H54 (cell line): ENCODE data around the gene CES2.
A peak's percentile ranks its signal among the peaks of the same experiment; 100 is the strongest.

Source experiments
- DNase-seq: peaks from one replicate; pipeline ENCODE4 v3.0.0; 2011; ENCODE audit warnings: low spot score, mixed read lengths; ENCODE audit not compliant: insufficient read length
- FAIRE-seq: peaks from 3 replicates; lab custom pipeline; 2011; peaks lifted over from hg19 to GRCh38; lab: Jason Lieb, UNC
- POLR2A ChIP-seq: IDR thresholded peaks from 2 replicates; pipeline ENCODE4 v1.6.1; 2011; ENCODE audit warnings: low read depth, mild to moderate bottlenecking, low read length

The CES2 gene

GRCh38 chr16:66906916-66907836 lies 28.1 kb upstream of the CES2 start:
- TF ChIP-seq POLR2A: no peak
- DNase-seq (no peak), FAIRE-seq (no peak)

GRCh38 chr16:66908116-66908515 lies 27.2 kb upstream of the CES2 start:
- DNase-seq (no peak), FAIRE-seq (no peak)
- no peak for TF ChIP-seq POLR2A

DNA sequence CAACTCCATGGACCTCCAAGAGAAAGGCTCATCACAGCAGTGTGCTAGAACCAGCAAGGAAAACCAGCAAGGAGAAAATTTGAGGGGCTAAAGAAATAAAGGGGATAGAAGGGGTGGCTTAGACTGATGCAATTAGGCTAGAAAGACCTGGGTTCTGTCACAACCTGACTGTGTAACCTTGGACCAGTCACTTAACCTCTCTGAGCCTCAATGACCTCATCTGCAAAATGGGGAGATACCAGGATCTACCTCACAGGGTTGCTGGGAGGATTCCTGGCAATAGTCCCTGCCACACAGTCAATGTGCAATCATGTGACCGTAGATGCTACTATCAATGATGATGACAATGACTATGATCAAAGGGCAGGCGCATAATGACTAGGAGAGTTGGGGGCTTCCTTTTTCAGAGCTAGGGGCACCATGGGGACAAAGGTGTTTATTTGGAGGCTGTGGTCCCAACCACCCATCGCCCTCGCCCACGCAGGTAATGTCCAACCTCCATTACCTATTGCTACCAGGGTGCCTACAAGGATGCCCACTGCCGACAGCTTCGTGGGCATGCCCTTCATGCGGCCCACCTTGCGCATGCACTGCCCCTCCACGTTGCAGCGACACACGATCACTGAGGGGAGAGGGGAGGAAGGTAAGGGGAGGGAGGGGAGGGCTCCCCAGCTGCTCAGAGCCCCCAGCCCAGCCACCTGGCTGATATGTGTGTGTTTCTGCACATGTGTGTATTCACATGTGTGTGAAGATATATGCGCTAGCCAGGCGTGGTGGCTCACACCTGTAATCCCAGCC lies 26.4 kb upstream of the CES2 start:
- no peak for DNase-seq
- no peak for FAIRE-seq
- no peak for TF ChIP-seq POLR2A

- FAIRE-seq (no peak), DNase-seq (no peak)
- no peak for TF ChIP-seq POLR2A
These were observed 25.0 kb upstream of the CES2 start for GRCh38 chr16:66910175-66910940.

DNA sequence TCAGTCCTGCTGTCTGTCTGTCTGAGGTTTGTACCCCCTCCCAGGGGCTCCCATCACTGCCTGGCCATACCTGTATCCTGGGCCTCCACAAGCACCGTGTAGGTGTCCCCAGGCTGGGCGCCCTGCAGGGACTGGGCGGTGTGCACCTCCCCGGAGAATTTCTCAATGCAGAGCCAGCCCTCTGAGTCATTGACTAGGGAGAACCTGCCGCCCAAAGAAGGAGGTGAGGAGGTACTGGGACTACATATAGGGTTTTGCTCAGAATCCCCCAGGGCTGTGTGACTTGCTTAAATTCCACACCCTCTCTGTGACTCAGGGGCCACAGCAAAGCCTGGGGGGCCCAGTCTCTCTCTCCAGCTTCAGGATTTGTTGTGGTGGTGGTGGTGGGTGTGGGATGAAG lies 24.2 kb upstream of the CES2 start:
- no peak for TF ChIP-seq POLR2A
- DNase-seq (peak; percentile 61), FAIRE-seq (no peak)

DNA sequence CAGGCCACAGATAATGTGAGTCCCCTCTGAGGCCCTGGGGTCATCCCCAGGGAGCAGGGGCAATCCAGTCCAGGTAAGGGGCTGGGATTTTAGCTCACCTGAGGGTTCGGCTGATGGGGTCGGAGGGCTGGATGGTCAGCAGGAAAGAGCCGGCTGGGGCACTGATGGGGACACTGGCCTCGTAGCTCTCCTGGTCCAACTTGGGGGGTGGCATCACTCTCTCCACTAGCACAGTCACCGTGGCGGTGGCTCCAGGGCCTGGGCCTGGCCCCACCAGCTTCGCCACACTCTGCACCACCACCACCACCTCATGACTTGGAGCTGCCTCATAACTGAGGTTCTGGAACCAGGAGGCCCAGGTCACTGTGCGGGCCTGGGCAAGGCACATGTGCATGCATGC lies 23.5 kb upstream of the CES2 start:
- DNase-seq: no peak
- FAIRE-seq: no peak
- no peak for TF ChIP-seq POLR2A

- FAIRE-seq (no peak), DNase-seq (no peak)
- TF ChIP-seq POLR2A: no peak
These were observed 22.2 kb upstream of the CES2 start for GRCh38 chr16:66913081-66913480.

- FAIRE-seq: no peak
- no peak for DNase-seq
- no peak for TF ChIP-seq POLR2A
These were observed 21.6 kb upstream of the CES2 start for GRCh38 chr16:66913711-66914110.

GRCh38 chr16:66914541-66914940 lies 20.8 kb upstream of the CES2 start:
- FAIRE-seq: no peak
- TF ChIP-seq POLR2A: no peak
- no peak for DNase-seq

DNA sequence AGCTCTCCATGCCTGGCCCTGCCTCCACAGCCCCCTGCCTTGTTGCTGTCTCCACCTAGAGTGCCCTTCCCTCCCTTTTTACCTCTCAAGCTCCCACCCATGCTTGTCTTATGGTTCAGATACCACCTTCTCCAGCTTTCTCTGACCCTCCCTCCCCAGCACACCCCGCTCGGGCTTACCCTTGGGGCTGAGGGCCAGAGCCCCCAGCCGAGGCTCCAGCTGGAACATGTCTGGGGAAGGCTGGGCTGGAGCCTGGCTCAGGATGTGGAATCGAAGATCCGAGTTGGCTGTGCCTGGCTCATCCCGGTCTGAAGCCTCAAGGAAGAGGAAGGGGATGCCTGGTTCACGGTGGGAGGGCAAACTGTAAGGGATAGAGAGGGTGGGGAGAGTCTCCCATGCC lies 20.3 kb upstream of the CES2 start:
- FAIRE-seq (no peak), DNase-seq (no peak)
- no peak for TF ChIP-seq POLR2A

DNA sequence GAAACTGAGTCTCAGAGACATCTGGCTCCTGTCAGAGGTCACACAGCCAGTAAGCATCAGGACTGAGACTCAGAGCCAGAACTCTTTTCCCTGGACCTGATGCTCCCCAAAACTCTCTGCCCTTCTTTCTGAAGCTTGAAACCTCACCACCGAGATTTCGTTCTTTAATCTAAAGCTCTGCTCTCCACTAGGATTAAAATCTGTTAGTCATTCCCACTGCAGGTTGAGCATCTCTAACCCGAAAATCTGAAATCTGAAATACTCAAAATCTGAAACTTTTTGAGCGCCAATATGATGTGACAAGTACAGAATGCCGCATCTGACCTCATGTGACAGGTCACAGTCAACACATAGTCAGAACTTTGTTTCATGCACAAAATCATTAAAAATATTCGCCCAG lies 18.8 kb upstream of the CES2 start:
- TF ChIP-seq POLR2A: no peak
- DNase-seq: no peak
- FAIRE-seq: no peak

DNA sequence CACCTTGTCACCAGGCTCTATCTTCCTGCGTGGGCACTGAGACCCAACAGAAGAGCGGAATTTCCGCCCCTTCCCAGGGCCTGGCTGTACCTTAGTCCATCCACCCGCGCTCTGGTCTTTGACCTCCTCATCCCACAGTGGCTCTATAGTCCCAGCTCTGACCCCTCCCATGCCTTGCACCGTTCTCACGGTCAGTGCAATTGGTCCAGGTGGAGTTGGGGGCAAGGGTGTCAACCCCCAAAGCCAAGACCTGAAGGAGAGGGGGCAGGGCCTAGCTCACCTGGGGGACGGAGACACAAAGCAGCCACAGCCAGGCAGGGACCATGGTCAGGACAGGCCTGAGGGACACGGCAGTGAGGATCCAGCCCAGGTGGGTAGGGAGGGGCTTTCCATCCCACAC lies 17.6 kb upstream of the CES2 start:
- TF ChIP-seq POLR2A: no peak
- FAIRE-seq: no peak
- DNase-seq: no peak

DNA sequence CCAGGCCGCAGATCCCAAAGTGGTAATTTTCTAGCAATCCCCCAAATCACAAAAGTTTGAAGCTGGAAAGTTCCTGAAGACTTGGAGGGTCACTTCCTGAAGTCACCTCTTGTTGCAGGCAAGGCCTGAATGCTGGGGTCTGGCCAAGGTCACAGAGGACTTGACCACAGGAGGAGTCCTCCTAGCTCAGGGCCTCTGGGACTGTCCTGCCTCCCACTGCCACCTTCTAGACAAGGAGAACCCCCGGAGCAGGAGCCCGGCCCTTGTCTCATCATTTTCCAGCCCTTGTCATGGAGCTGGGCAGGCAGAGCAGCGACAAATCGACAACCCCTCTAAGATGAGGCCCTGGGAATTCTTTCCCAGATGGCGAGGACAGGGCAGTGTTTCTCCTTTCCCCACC lies 17.0 kb upstream of the CES2 start:
- FAIRE-seq (no peak), DNase-seq (no peak)
- no peak for TF ChIP-seq POLR2A
